GM23338 (cell line): ENCODE results near the gene FAM50A. TPM values are rescaled to one million over a fixed set of nuclear protein-coding genes. Genes with fewer than 3 reads are reported as not detected.

Experiments used
- ATAC-seq: fragments of 200-7000 bp; cut with Tn5 transposase; 3 replicates; pipeline ENCODE4 v1.9.1; 2020
- DNase-seq: peaks from one replicate; pipeline ENCODE4 v3.0.0-alpha.2; 2015; ENCODE audit warnings: low spot score
- H2AFZ ChIP-seq: fragments of 200-600 bp; sonication (generic); 2 replicates; pipeline ENCODE4 v1.8.0; 2016; ENCODE audit warnings: antibody characterized with exemption, mild to moderate bottlenecking, moderate library complexity
- H3F3A ChIP-seq: fragments of 200-600 bp; sonication (generic); replicated peaks from 2 replicates; pipeline ENCODE4 v1.8.0; 2017; ENCODE audit warnings: antibody characterized with exemption, mixed run types, low read depth
- H3K27ac ChIP-seq: fragments of 200-600 bp; sonication (generic); 2 replicates; pipeline ENCODE4 v1.6.1; 2016; ENCODE audit warnings: low read depth
- H3K27me3 ChIP-seq: fragments of 200-600 bp; sonication (generic); 2 replicates; pipeline ENCODE4 v1.8.0; 2016; ENCODE audit warnings: mild to moderate bottlenecking, mixed run types, moderate library complexity; ENCODE audit not compliant: insufficient read depth
- H3K36me3 ChIP-seq: fragments of 200-600 bp; sonication (generic); 2 replicates; pipeline ENCODE4 v1.8.0; 2016; ENCODE audit warnings: mild to moderate bottlenecking; ENCODE audit not compliant: insufficient read depth
- H3K4me1 ChIP-seq: fragments of 200-600 bp; sonication (generic); 2 replicates; pipeline ENCODE4 v1.8.0; 2016; ENCODE audit warnings: mild to moderate bottlenecking, moderate library complexity; ENCODE audit not compliant: insufficient read depth
- H3K4me2 ChIP-seq: fragments of 200-600 bp; sonication (generic); 2 replicates; pipeline ENCODE4 v1.7.1; 2017; ENCODE audit warnings: mixed run types
- H3K4me3 ChIP-seq: fragments of 200-600 bp; sonication (generic); 2 replicates; pipeline ENCODE4 v1.6.1; 2016; ENCODE audit warnings: mixed run types
- H3K79me2 ChIP-seq: fragments of 200-600 bp; sonication (generic); replicated peaks from 2 replicates; pipeline ENCODE4 v1.8.0; 2017; ENCODE audit warnings: mild to moderate bottlenecking; ENCODE audit not compliant: insufficient read depth
- H3K9me2 ChIP-seq: fragments of 200-600 bp; sonication (generic); 2 replicates; pipeline ENCODE4 v1.8.0; 2017; ENCODE audit not compliant: insufficient read depth
- H4K20me1 ChIP-seq: fragments of 200-600 bp; sonication (generic); replicated peaks from 2 replicates; pipeline ENCODE4 v1.8.0; 2017; ENCODE audit warnings: mild to moderate bottlenecking; ENCODE audit not compliant: insufficient read depth
- H3K27ac Mint-ChIP-seq: 2 replicates; pipeline ENCODE4 v1.8.0; 2020; ENCODE audit warnings: inconsistent platforms, mild to moderate bottlenecking, moderate library complexity, mixed read lengths
- H3K27me3 Mint-ChIP-seq: 3 replicates; pipeline ENCODE4 v1.8.0; 2022; ENCODE audit warnings: low read depth, mild to moderate bottlenecking, moderate library complexity, mixed read lengths, inconsistent platforms; ENCODE audit not compliant: insufficient read depth, poor library complexity
- H3K36me3 Mint-ChIP-seq: 3 replicates; pipeline ENCODE4 v1.8.0; 2021; ENCODE audit warnings: low read depth, mild to moderate bottlenecking, inconsistent platforms, moderate library complexity, mixed read lengths
- H3K4me1 Mint-ChIP-seq: 3 replicates; pipeline ENCODE4 v1.8.0; 2020; ENCODE audit warnings: mild to moderate bottlenecking, inconsistent platforms, mixed read lengths
- H3K4me3 Mint-ChIP-seq: 3 replicates; pipeline ENCODE4 v1.8.0; 2021; ENCODE audit warnings: moderate library complexity, mild to moderate bottlenecking, inconsistent platforms, mixed read lengths
- H3K9me3 Mint-ChIP-seq: 3 replicates; pipeline ENCODE4 v1.8.0; 2020; ENCODE audit warnings: moderate library complexity, mild to moderate bottlenecking, inconsistent platforms, mixed read lengths
- CREB1 ChIP-seq: fragments of 250-450 bp; sonication (Bioruptor Pico); IDR thresholded peaks from 2 replicates; pipeline ENCODE4 v1.5.0; 2020; ENCODE audit warnings: low read depth, mild to moderate bottlenecking, moderate library complexity
- CTCF ChIP-seq, 2 experiments: fragments of 200-600 bp in 1 of 2; sonication (generic) in 1 of 2; conservative IDR thresholded peaks; 2 replicates each; pipeline versions ENCODE4 v1.5.1 to v1.6.1; 2016 to 2017; ENCODE audit warnings: antibody characterized with exemption in 2 of 2, low read depth in 2 of 2, mild to moderate bottlenecking in 2 of 2, moderate library complexity in 1 of 2
- ETS1 ChIP-seq: IDR thresholded peaks from 2 replicates; pipeline ENCODE4 v1.6.1; 2016; ENCODE audit warnings: antibody characterized with exemption
- EZH2 ChIP-seq: fragments of 200-600 bp; sonication (generic); IDR thresholded peaks from one replicate; pipeline ENCODE4 v1.8.0; 2017; ENCODE audit warnings: antibody characterized with exemption, mild to moderate bottlenecking, low read depth; ENCODE audit not compliant: unreplicated experiment
- EZH2phosphoT487 ChIP-seq: fragments of 200-600 bp; sonication (generic); IDR thresholded peaks from one replicate; pipeline ENCODE4 v1.8.1; 2018; ENCODE audit warnings: antibody characterized with exemption; ENCODE audit not compliant: unreplicated experiment
- JUNB ChIP-seq: IDR thresholded peaks from one replicate; pipeline ENCODE4 v1.6.1; 2016; ENCODE audit warnings: antibody characterized with exemption; ENCODE audit not compliant: unreplicated experiment
- NANOG ChIP-seq: IDR thresholded peaks from 2 replicates; pipeline ENCODE4 v1.6.1; 2016; ENCODE audit warnings: antibody characterized with exemption, borderline replicate concordance
- POLR2AphosphoS5 ChIP-seq: IDR thresholded peaks from 2 replicates; pipeline ENCODE4 v1.6.1; 2016; ENCODE audit warnings: antibody characterized with exemption, low read depth
- STAT1 ChIP-seq: IDR thresholded peaks from one replicate; pipeline ENCODE4 v1.6.1; 2016; ENCODE audit warnings: antibody characterized with exemption; ENCODE audit not compliant: unreplicated experiment
- ZNF114 ChIP-seq: fragments of 250-450 bp; sonication (Bioruptor Pico); IDR thresholded peaks from 2 replicates; pipeline ENCODE4 v1.5.0; 2020; ENCODE audit warnings: mild to moderate bottlenecking, moderate library complexity
- ZNF331 ChIP-seq: fragments of 250-450 bp; sonication (Bioruptor Pico); IDR thresholded peaks from 2 replicates; pipeline ENCODE4 v1.5.0; 2020; ENCODE audit warnings: low read depth, mild to moderate bottlenecking, moderate library complexity
- ZNF462 ChIP-seq: fragments of 250-450 bp; sonication (Bioruptor Pico); IDR thresholded peaks from 2 replicates; pipeline ENCODE4 v1.5.0; 2020; ENCODE audit warnings: mild to moderate bottlenecking, moderate library complexity
- polyA plus RNA-seq: library from polyadenylated mRNA; unstranded; fragments of >200 nt; fragmentation: Nextera tagmentation; extraction: Ambion mirVana; gene quantifications from 2 replicates; pipeline ENCODE4 v1.2.1, GENCODE V29; 2016
- total RNA-seq: library from RNA; depleted of rRNA; stranded (reverse); fragments of >200 nt; shearing (Covaris generic); gene quantifications from 2 replicates; pipeline ENCODE4 v1.2.3, GENCODE V29; 2014
- TF ChIP-seq, protein P1 (sequence below): IDR thresholded peaks from one replicate; pipeline ENCODE4 v1.6.1; 2018; ENCODE audit warnings: antibody characterized with exemption; ENCODE audit not compliant: unreplicated experiment

The FAM50A gene
- total and polyA plus RNA-seq, 2 experiments from 2014 or later = 23.9 to 77.6 TPM

- H3F3A ChIP-seq = no peaks in the 10 kb centered on the region
- H3K4me1 ChIP-seq = no peaks in the 10 kb centered on the region
- H3K4me2 ChIP-seq = no peak overlapping the region
- no peaks in the 10 kb centered on the region for H3K9me3 Mint-ChIP-seq
- peaks cover 9% of the 10 kb centered on the region for H3K27me3 Mint-ChIP-seq
- no peak for DNase-seq
- peaks cover 10% of the 10 kb centered on the region; the same call in 2 of the 3 replicates for H3K4me1 Mint-ChIP-seq
- no peak overlapping the region for H3K27ac ChIP-seq
- no peaks in the 10 kb centered on the region for H3K36me3 ChIP-seq
- H3K4me3 ChIP-seq = no peak overlapping the region
- H3K36me3 Mint-ChIP-seq = peaks cover 5% of the 10 kb centered on the region; the same call in 2 of the 3 replicates
- no peaks in the 10 kb centered on the region; the same call in 1 of the 2 replicates for H4K20me1 ChIP-seq
- no peaks in the 10 kb centered on the region for H3K9me2 ChIP-seq
- no peaks in the 10 kb centered on the region for H3K27me3 ChIP-seq
- H3K27ac Mint-ChIP-seq = no peak overlapping the region
- TF ChIP-seq EZH2phosphoT487 (no peak), POLR2AphosphoS5 (no peak), ZNF114 (CRISPR knock-in tag) (no peak), CTCF (conservative IDR thresholded peaks at IDR 0.05; ENCODE audit: low read depth in 2 of 2) (no peak), EZH2 (no peak), ZNF462 (CRISPR knock-in tag) (no peak), NANOG (no peak), STAT1 (no peak), JUNB (no peak), ETS1 (no peak), CREB1 (CRISPR knock-in tag) (no peak), ZNF331 (no peak)
- TF ChIP-seq, protein P1, sequence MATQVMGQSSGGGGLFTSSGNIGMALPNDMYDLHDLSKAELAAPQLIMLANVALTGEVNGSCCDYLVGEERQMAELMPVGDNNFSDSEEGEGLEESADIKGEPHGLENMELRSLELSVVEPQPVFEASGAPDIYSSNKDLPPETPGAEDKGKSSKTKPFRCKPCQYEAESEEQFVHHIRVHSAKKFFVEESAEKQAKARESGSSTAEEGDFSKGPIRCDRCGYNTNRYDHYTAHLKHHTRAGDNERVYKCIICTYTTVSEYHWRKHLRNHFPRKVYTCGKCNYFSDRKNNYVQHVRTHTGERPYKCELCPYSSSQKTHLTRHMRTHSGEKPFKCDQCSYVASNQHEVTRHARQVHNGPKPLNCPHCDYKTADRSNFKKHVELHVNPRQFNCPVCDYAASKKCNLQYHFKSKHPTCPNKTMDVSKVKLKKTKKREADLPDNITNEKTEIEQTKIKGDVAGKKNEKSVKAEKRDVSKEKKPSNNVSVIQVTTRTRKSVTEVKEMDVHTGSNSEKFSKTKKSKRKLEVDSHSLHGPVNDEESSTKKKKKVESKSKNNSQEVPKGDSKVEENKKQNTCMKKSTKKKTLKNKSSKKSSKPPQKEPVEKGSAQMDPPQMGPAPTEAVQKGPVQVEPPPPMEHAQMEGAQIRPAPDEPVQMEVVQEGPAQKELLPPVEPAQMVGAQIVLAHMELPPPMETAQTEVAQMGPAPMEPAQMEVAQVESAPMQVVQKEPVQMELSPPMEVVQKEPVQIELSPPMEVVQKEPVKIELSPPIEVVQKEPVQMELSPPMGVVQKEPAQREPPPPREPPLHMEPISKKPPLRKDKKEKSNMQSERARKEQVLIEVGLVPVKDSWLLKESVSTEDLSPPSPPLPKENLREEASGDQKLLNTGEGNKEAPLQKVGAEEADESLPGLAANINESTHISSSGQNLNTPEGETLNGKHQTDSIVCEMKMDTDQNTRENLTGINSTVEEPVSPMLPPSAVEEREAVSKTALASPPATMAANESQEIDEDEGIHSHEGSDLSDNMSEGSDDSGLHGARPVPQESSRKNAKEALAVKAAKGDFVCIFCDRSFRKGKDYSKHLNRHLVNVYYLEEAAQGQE = no peak
- H3K79me2 ChIP-seq = no peaks in the 10 kb centered on the region
- no peak overlapping the region for H3K4me3 Mint-ChIP-seq
- ATAC-seq = no peak
- no peak overlapping the region for H2AFZ ChIP-seq
These were observed 38.8 kb downstream of the FAM50A start for GRCh38 chrX:154482786-154483185.
